Adrenal gland (tissue), 5 donors: Measurements from ENCODE around the gene DLG2.

Experiments
- CTCF ChIP-seq, 6 experiments: fragments of 450-650 bp in 4 of 6; fragments of 200-600 bp in 2 of 6; sonication (generic) in 1 of 6; IDR thresholded peaks; 1 replicate in 5 of 6; 2 replicates in 1 of 6; pipeline versions ENCODE4 v1.5.1 to v1.8.0; 2016 to 2021; ENCODE audit warnings: antibody characterized with exemption in 6 of 6, mild to moderate bottlenecking in 2 of 6, moderate library complexity in 1 of 6
- POLR2A ChIP-seq, 2 donors: fragments of 450-650 bp; IDR thresholded peaks; one replicate each; pipeline ENCODE4 v1.6.1; 2017; ENCODE audit warnings: antibody characterized with exemption in 2 of 2, mild to moderate bottlenecking in 2 of 2, moderate library complexity in 1 of 2
- donor health status: DM: no; HTN: no; CAD: no.

- TF ChIP-seq CTCF (IDR thresholded peaks at IDR 0.05) (no peak), POLR2A (IDR thresholded peaks at IDR 0.05) (no peak)
Measured at GRCh38 chr11:85551881-85552280, 75.3 kb downstream of the DLG2 start.
